Neural cell (in vitro differentiated cells): ENCODE results near the gene BICC1. TPM values are rescaled to one million over a fixed set of nuclear protein-coding genes. Genes with fewer than 3 reads are reported as not detected.

Experiments
- H2AFZ ChIP-seq: fragments of 200-600, 300-800 bp; sonication (generic), shearing (Covaris generic); 2 replicates; pipeline ENCODE4 v1.6.0; 2014; ENCODE audit warnings: low read depth, mild to moderate bottlenecking, antibody characterized with exemption, low read length, moderate library complexity
- H3F3A ChIP-seq: fragments of 200-600 bp; shearing (Covaris generic); 2 replicates; pipeline ENCODE4 v1.6.1; 2016; ENCODE audit warnings: mild to moderate bottlenecking, moderate library complexity, mixed read lengths, antibody characterized with exemption, low read length; ENCODE audit not compliant: insufficient read depth, poor library complexity, severe bottlenecking
- H3K27ac ChIP-seq: fragments of 200-600, 300-800 bp; sonication (generic), shearing (Covaris generic); 2 replicates; pipeline ENCODE4 v1.5.1; 2014; ENCODE audit warnings: mild to moderate bottlenecking, low read length, moderate library complexity
- H3K27me3 ChIP-seq: fragments of 300-800, 200-600 bp; sonication (generic), shearing (Covaris generic); 2 replicates; pipeline ENCODE4 v1.6.0; 2014; ENCODE audit warnings: mild to moderate bottlenecking, low read depth, low read length, moderate library complexity; ENCODE audit not compliant: insufficient read depth
- H3K36me3 ChIP-seq: fragments of 300-800, 200-600 bp; sonication (generic), shearing (Covaris generic); 2 replicates; pipeline ENCODE4 v1.5.1; 2014; ENCODE audit warnings: mild to moderate bottlenecking, antibody characterized with exemption, low read length, moderate library complexity; ENCODE audit not compliant: insufficient read depth
- H3K4me2 ChIP-seq: fragments of 300-800, 200-600 bp; sonication (generic), shearing (Covaris generic); 2 replicates; pipeline ENCODE4 v1.6.0; 2014; ENCODE audit warnings: mild to moderate bottlenecking, low read length
- H3K4me3 ChIP-seq: fragments of 300-800, 200-600 bp; sonication (generic), shearing (Covaris generic); 2 replicates; pipeline ENCODE4 v1.5.1; 2014; ENCODE audit warnings: mild to moderate bottlenecking, low read length, moderate library complexity
- H3K79me2 ChIP-seq: fragments of 200-600 bp; shearing (Covaris generic); replicated peaks from 2 replicates; pipeline ENCODE4 v1.6.0; 2014; ENCODE audit warnings: mild to moderate bottlenecking, low read length, moderate library complexity; ENCODE audit not compliant: insufficient read depth
- H3K9ac ChIP-seq: fragments of 300-800, 200-600 bp; sonication (generic), shearing (Covaris generic); 2 replicates; pipeline ENCODE4 v1.6.1; 2016; ENCODE audit warnings: mild to moderate bottlenecking, low read length, mixed read lengths
- H3K9me2 ChIP-seq: fragments of 200-600 bp; shearing (Covaris generic); 2 replicates; pipeline ENCODE4 v1.6.1; 2016; ENCODE audit warnings: mild to moderate bottlenecking, low read length, mixed read lengths; ENCODE audit not compliant: insufficient read depth
- H3K9me3 ChIP-seq: fragments of 200-600, 300-800 bp; sonication (generic), shearing (Covaris generic); 2 replicates; pipeline ENCODE4 v1.6.1; 2016; ENCODE audit warnings: mild to moderate bottlenecking, mixed run types, low read length, moderate library complexity, mixed read lengths
- H4K20me1 ChIP-seq: fragments of 200-600 bp; shearing (Covaris generic); 2 replicates; pipeline ENCODE4 v1.6.1; 2016; ENCODE audit warnings: mild to moderate bottlenecking, mixed run types; ENCODE audit not compliant: insufficient read depth
- EP300 ChIP-seq: fragments of 450-650 bp; conservative IDR thresholded peaks from 2 replicates; pipeline ENCODE4 v1.6.1; 2014; ENCODE audit warnings: antibody characterized with exemption, mild to moderate bottlenecking, moderate library complexity; ENCODE audit not compliant: poor library complexity, severe bottlenecking
- EZH2 ChIP-seq: fragments of 200-600, 300-800 bp; shearing (Covaris generic), sonication (generic); IDR thresholded peaks from 2 replicates; pipeline ENCODE4 v1.6.1; 2014; ENCODE audit warnings: antibody characterized with exemption, low read length, borderline replicate concordance, mild to moderate bottlenecking; ENCODE audit not compliant: insufficient read depth, poor library complexity, severe bottlenecking
- MXI1 ChIP-seq: fragments of 450-650 bp; conservative IDR thresholded peaks from 2 replicates; pipeline ENCODE4 v1.6.1; 2014; ENCODE audit warnings: antibody characterized with exemption, mild to moderate bottlenecking; ENCODE audit not compliant: poor library complexity, severe bottlenecking
- POLR2AphosphoS5 ChIP-seq: IDR thresholded peaks from 2 replicates; pipeline ENCODE4 v1.6.1; 2012
- RAD21 ChIP-seq: fragments of 450-650 bp; conservative IDR thresholded peaks from 2 replicates; pipeline ENCODE4 v1.6.1; 2014; ENCODE audit warnings: antibody characterized with exemption, mild to moderate bottlenecking, moderate library complexity
- SMC3 ChIP-seq: fragments of 450-650 bp; conservative IDR thresholded peaks from 2 replicates; pipeline ENCODE4 v1.6.1; 2014; ENCODE audit warnings: antibody characterized with exemption, mild to moderate bottlenecking, moderate library complexity; ENCODE audit not compliant: poor library complexity
- TAF1 ChIP-seq: IDR thresholded peaks from 2 replicates; pipeline ENCODE4 v1.6.1; 2012; ENCODE audit warnings: low read depth
- polyA plus RNA-seq: library from polyadenylated mRNA; depleted of rRNA; stranded (reverse); fragments of >200 nt; gene quantifications from 2 replicates; pipeline ENCODE4 v1.2.3, GENCODE V29; 2014
- TF ChIP-seq, protein P1 (sequence below): fragments of 450-650 bp; IDR thresholded peaks from 2 replicates; pipeline ENCODE4 v1.5.1; 2014; ENCODE audit warnings: antibody characterized with exemption, mild to moderate bottlenecking, moderate library complexity; ENCODE audit not compliant: poor library complexity, severe bottlenecking
- TF ChIP-seq, protein P2 (sequence below): IDR thresholded peaks from 2 replicates; pipeline ENCODE4 v1.6.1; 2012; ENCODE audit warnings: borderline replicate concordance

BICC1 gene
- polyA plus RNA-seq, 1 donor from 2014 or later: 7.6 TPM

DNA sequence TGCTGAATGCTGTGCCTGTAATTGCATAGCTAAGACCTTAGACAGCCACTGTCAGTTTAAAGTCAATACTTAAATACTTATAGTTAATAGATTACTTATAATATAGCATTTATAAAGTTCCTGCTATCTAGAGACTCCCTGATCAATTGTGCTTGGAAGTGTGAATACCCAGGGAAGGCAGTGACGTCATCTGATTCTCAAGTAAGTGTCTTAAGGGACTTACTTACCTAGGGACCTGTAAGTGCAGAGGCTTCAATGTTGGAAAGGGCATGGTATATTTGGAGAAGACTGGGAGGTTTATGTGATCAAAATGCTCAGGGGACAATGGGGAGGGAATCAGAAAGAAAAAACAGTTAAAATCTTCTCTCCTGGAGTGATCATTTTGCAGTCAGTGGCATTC lies 55.0 kb downstream of the BICC1 start:
- Histone ChIP-seq H2AFZ (no peak overlapping the region), H3K27ac (no peak overlapping the region), H3K4me3 (no peak overlapping the region), H3K79me2 (no peaks in the 10 kb centered on the region), H3K4me2 (no peak overlapping the region), H3K9ac (no peak overlapping the region), H3K9me2 (no peaks in the 10 kb centered on the region), H3K27me3 (no peaks in the 10 kb centered on the region), H3F3A (no peaks in the 10 kb centered on the region), H3K9me3 (peaks cover 4% of the 10 kb centered on the region), H4K20me1 (no peaks in the 10 kb centered on the region), H3K36me3 (no peaks in the 10 kb centered on the region)
- TF ChIP-seq, protein P1, sequence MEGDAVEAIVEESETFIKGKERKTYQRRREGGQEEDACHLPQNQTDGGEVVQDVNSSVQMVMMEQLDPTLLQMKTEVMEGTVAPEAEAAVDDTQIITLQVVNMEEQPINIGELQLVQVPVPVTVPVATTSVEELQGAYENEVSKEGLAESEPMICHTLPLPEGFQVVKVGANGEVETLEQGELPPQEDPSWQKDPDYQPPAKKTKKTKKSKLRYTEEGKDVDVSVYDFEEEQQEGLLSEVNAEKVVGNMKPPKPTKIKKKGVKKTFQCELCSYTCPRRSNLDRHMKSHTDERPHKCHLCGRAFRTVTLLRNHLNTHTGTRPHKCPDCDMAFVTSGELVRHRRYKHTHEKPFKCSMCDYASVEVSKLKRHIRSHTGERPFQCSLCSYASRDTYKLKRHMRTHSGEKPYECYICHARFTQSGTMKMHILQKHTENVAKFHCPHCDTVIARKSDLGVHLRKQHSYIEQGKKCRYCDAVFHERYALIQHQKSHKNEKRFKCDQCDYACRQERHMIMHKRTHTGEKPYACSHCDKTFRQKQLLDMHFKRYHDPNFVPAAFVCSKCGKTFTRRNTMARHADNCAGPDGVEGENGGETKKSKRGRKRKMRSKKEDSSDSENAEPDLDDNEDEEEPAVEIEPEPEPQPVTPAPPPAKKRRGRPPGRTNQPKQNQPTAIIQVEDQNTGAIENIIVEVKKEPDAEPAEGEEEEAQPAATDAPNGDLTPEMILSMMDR: no peak

DNA sequence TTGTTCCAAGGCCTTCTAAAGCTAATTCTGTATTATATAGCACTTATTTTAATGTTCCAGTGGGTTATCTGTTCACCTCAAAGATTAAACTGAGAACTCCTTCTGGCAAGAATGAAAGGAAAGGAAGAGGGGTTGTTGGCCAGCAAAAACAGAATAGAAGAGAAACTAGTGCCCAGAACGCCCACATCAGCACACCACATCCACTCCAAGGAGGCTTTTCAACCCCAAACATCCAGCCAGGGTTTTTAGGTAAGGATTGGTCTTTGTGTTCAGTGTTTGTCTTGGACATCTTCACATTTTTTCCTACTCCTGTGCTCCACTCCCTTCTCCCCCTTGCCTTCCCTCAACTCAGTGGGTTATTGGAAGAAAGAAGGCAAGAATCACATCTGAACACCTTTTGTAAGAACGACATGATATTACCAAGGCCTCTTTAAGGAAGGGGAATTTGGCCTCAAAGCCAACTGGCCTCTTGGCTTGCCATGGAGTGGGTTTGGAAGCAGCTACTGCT lies 55.8 kb downstream of the BICC1 start:
- H3K27ac ChIP-seq: no peak overlapping the region
- TF ChIP-seq TAF1: no peak
- TF ChIP-seq, protein P2, sequence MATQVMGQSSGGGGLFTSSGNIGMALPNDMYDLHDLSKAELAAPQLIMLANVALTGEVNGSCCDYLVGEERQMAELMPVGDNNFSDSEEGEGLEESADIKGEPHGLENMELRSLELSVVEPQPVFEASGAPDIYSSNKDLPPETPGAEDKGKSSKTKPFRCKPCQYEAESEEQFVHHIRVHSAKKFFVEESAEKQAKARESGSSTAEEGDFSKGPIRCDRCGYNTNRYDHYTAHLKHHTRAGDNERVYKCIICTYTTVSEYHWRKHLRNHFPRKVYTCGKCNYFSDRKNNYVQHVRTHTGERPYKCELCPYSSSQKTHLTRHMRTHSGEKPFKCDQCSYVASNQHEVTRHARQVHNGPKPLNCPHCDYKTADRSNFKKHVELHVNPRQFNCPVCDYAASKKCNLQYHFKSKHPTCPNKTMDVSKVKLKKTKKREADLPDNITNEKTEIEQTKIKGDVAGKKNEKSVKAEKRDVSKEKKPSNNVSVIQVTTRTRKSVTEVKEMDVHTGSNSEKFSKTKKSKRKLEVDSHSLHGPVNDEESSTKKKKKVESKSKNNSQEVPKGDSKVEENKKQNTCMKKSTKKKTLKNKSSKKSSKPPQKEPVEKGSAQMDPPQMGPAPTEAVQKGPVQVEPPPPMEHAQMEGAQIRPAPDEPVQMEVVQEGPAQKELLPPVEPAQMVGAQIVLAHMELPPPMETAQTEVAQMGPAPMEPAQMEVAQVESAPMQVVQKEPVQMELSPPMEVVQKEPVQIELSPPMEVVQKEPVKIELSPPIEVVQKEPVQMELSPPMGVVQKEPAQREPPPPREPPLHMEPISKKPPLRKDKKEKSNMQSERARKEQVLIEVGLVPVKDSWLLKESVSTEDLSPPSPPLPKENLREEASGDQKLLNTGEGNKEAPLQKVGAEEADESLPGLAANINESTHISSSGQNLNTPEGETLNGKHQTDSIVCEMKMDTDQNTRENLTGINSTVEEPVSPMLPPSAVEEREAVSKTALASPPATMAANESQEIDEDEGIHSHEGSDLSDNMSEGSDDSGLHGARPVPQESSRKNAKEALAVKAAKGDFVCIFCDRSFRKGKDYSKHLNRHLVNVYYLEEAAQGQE: no peak
- no peak for TF ChIP-seq SMC3
- TF ChIP-seq, protein P1: no peak
- TF ChIP-seq POLR2AphosphoS5: no peak
- TF ChIP-seq EP300: no peak
- TF ChIP-seq MXI1: no peak
- no peak for TF ChIP-seq RAD21
- no peak for TF ChIP-seq EZH2
- no peak overlapping the region for H2AFZ ChIP-seq
- no peaks in the 10 kb centered on the region for H4K20me1 ChIP-seq
- no peaks in the 10 kb centered on the region for H3K9me2 ChIP-seq
- no peak overlapping the region for H3K4me2 ChIP-seq
- H3K36me3 ChIP-seq: no peaks in the 10 kb centered on the region
- no peak overlapping the region for H3K9ac ChIP-seq
- no peaks in the 10 kb centered on the region for H3F3A ChIP-seq
- no peak overlapping the region for H3K4me3 ChIP-seq
- H3K27me3 ChIP-seq: no peaks in the 10 kb centered on the region
- peaks cover 4% of the 10 kb centered on the region for H3K9me3 ChIP-seq
- H3K79me2 ChIP-seq: no peaks in the 10 kb centered on the region
